ENCODE results near the gene DQX1. TPM values are rescaled to one million over a fixed set of nuclear protein-coding genes. Genes with fewer than 3 reads are reported as not detected.

Gene DQX1
- total RNA-seq, 2 experiments from 2014 or later = 0.50 to 0.96 TPM

- POLR2A ChIA-PET = interaction anchor here (0.6 kb wide), 1 partner anchor 68 kb away, joined by 4 read pairs; no protein-coding TSS in a partner anchor
- no peak for DNase-seq
- peaks cover 7% of the 10 kb centered on the region for H3K36me3 Mint-ChIP-seq (ENCODE audit: low read depth)
- CTCF ChIA-PET = interaction anchor here (0.6 to 1.5 kb wide), 3 partner anchors 35 to 74 kb away, joined by 3 read pairs; no protein-coding TSS in a partner anchor
- intact Hi-C loops (cut with micrococcal nuclease) = no loop called here
- ATAC-seq = no peak
- H3K4me3 Mint-ChIP-seq = peak overlapping the region; percentile 14
- H3K27me3 Mint-ChIP-seq = peaks cover 39% of the 10 kb centered on the region
- H3K4me1 Mint-ChIP-seq (ENCODE audit: low read depth) = peaks cover 15% of the 10 kb centered on the region
- H3K27ac Mint-ChIP-seq = peak overlapping the region; percentile 31
- no peaks in the 10 kb centered on the region for H3K9me3 Mint-ChIP-seq
- TF ChIP-seq CTCF (IDR thresholded peaks at IDR 0.05) = no peak
Observed at GRCh38 chr2:74551942-74552913, 26.2 kb upstream of the DQX1 start.

- TF ChIP-seq CTCF (IDR thresholded peaks at IDR 0.05) = no peak
- H3K36me3 Mint-ChIP-seq (ENCODE audit: low read depth) = peaks cover 5% of the 10 kb centered on the region
- ATAC-seq = no peak
- H3K4me3 Mint-ChIP-seq = no peak overlapping the region
- H3K9me3 Mint-ChIP-seq = no peaks in the 10 kb centered on the region
- H3K27ac Mint-ChIP-seq = no peak overlapping the region
- intact Hi-C loops (cut with micrococcal nuclease) = no loop called here
- ChIA-PET CTCF (interaction anchor here (1.0 to 1.5 kb wide), 2 partner anchors 36 to 50 kb away, joined by 3 read pairs; no protein-coding TSS in a partner anchor), POLR2A (no interaction called here)
- H3K4me1 Mint-ChIP-seq (ENCODE audit: low read depth) = peaks cover 15% of the 10 kb centered on the region
- peaks cover 41% of the 10 kb centered on the region for H3K27me3 Mint-ChIP-seq
- no peak for DNase-seq
Observed at GRCh38 chr2:74551530-74551929, 25.5 kb upstream of the DQX1 start.

- ATAC-seq = no peak
- Mint-ChIP-seq H3K36me3 (ENCODE audit: low read depth) (no peaks in the 10 kb centered on the region), H3K4me1 (ENCODE audit: low read depth) (peaks cover 7% of the 10 kb centered on the region), H3K9me3 (no peaks in the 10 kb centered on the region), H3K4me3 (no peak overlapping the region), H3K27ac (no peak overlapping the region), H3K27me3 (peaks cover 48% of the 10 kb centered on the region)
- CTCF ChIA-PET = interaction anchor here (1.1 to 1.7 kb wide), 4 partner anchors 11 to 301 kb away, joined by 3 to 5 read pairs (median 4); no protein-coding TSS in a partner anchor
- DNase-seq = no peak
- intact Hi-C loops (cut with micrococcal nuclease) = no loop called here
- POLR2A ChIA-PET = interaction anchor here (0.7 to 1.2 kb wide), 3 partner anchors 17 to 68 kb away, joined by 3 to 5 read pairs (median 3); partner anchors contain the start of genes AUP1 and HTRA2
- TF ChIP-seq CTCF (IDR thresholded peaks at IDR 0.05) = no peak
Observed at GRCh38 chr2:74550231-74550630, 24.2 kb upstream of the DQX1 start.

DNA sequence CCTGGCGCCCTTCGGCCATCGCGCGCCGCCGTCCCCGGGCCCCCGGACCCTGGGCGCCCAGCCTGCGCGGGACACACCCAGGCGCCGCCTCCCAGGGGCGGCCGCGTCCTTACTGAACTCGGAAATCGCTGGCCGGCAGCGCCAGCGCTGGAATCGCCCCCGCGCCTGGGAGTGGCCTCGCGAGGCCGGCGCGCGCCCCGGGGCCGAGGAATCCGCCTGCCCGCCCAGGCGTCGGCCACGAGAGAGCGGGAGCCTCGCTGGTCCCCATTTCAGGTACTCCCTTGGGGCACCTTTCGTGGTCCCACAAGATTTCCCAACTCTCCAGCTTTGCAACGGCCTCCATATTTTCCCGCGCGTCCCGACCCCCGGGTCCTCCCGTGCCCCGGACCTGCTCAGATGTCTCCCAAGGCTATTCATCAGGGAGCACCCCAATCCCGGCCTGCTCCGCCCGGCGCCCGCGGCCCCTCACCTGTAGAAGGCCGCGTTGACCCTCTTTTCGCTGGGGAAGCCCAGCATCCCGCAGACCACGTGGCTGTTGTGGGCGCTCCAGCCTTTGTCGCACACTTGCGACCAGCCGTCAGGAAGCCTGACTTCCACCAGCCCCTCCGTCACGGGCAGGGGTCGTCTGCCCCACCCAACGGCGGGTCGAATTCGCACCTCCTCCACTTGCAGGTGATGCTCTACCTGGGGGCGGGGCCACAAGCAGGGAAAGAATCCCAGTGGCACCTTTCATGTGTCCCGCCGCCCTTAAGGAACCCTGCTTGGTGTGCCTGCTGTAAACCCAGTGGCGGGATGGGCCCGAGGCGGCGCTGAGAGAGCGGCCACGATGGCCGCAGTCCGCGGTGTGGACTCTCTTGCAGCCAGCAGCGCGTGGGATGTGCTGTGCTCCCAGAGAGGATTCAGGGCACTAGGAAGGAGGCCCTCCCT, 23.1 kb upstream of the DQX1 start:
- ChIA-PET CTCF (interaction anchor here (1.1 to 1.7 kb wide), 4 partner anchors 10 to 299 kb away, joined by 3 to 5 read pairs (median 4); no protein-coding TSS in a partner anchor), POLR2A (interaction anchor here (0.9 to 1.2 kb wide), 2 partner anchors 16 to 36 kb away, joined by 4 to 5 read pairs; no protein-coding TSS in a partner anchor)
- ATAC-seq (peak; percentile 65), DNase-seq (peak; percentile 37)
- no peaks in the 10 kb centered on the region for H3K36me3 Mint-ChIP-seq (ENCODE audit: low read depth)
- intact Hi-C loops (cut with micrococcal nuclease) = no loop called here
- peaks cover 7% of the 10 kb centered on the region for H3K4me1 Mint-ChIP-seq (ENCODE audit: low read depth)
- H3K27ac Mint-ChIP-seq = no peak overlapping the region
- no peak for TF ChIP-seq CTCF (IDR thresholded peaks at IDR 0.05)
- peak overlapping the region; percentile 66 for H3K4me3 Mint-ChIP-seq
- no peaks in the 10 kb centered on the region for H3K9me3 Mint-ChIP-seq
- H3K27me3 Mint-ChIP-seq = peaks cover 52% of the 10 kb centered on the region
